Stimulated activated CD4-positive, alpha-beta T cell treated with anti-CD3 and anti-CD28 coated beads, TNF-alpha, amount 100 ng/mL, for 24 hours (primary cell): Measurements from ENCODE around the gene AP1AR.

Experiments used
- DNase-seq, 3 experiments: peaks; one replicate each; pipeline ENCODE4 v3.0.0-alpha.2; 2020; ENCODE audit warnings: low read depth in 3 of 3

The AP1AR gene

GRCh38 chr4:112312610-112313239, 81.1 kb downstream of the AP1AR start:
- DNase-seq: no peak

- no peak for DNase-seq
These were observed 83.9 kb downstream of the AP1AR start for GRCh38 chr4:112315446-112315845.

- DNase-seq: no peak
These were observed 84.8 kb downstream of the AP1AR start for GRCh38 chr4:112316360-112316759.

GRCh38 chr4:112318239-112319142, 86.9 kb downstream of the AP1AR start:
- no peak for DNase-seq
